ENCODE results near the gene CYP3A5.
"Not testable (repeated sequence)": the region's sequence is repeated elsewhere in the genome, so short reads cannot be mapped to it uniquely, and the experiment has no call there.

Gene CYP3A5

GRCh38 chr7:99685129-99685758 is 5.4 kb upstream of the CYP3A5 start:
- no peak for DNase-seq

GRCh38 chr7:99679032-99679399 is 780 bp downstream of the CYP3A5 start:
- DNase-seq: no peak

GRCh38 chr7:99677648-99678045 is 2.1 kb downstream of the CYP3A5 start:
- no peak for DNase-seq

GRCh38 chr7:99677013-99677647 is 2.7 kb downstream of the CYP3A5 start:
- DNase-seq: no peak

- no peak for DNase-seq
Observed at GRCh38 chr7:99674995-99675742, 4.6 kb downstream of the CYP3A5 start.

- no peak for DNase-seq
Observed at GRCh38 chr7:99672573-99672972, 7.2 kb downstream of the CYP3A5 start.

- no peak for DNase-seq
Observed at GRCh38 chr7:99669782-99670181, 10.0 kb downstream of the CYP3A5 start.

- no peak for DNase-seq
Observed at GRCh38 chr7:99668541-99668940, 11.3 kb downstream of the CYP3A5 start.

- no peak for DNase-seq
Observed at GRCh38 chr7:99667179-99667578, 12.6 kb downstream of the CYP3A5 start.

- DNase-seq: no peak
Observed at GRCh38 chr7:99666013-99666395, 13.8 kb downstream of the CYP3A5 start.

GRCh38 chr7:99665312-99666012 is 14.3 kb downstream of the CYP3A5 start:
- no peak for DNase-seq

- DNase-seq: not testable (repeated sequence)
Observed at GRCh38 chr7:99657879-99658278, 21.9 kb downstream of the CYP3A5 start.

GRCh38 chr7:99654626-99655025 is 25.2 kb downstream of the CYP3A5 start:
- not testable (repeated sequence) for DNase-seq

- no peak for DNase-seq
Observed at GRCh38 chr7:99653754-99654153, 26.0 kb downstream of the CYP3A5 start.

GRCh38 chr7:99653269-99653668 is 26.5 kb downstream of the CYP3A5 start:
- not testable (repeated sequence) for DNase-seq

- DNase-seq: no peak
Observed at GRCh38 chr7:99652671-99653070, 27.1 kb downstream of the CYP3A5 start.

- DNase-seq: no peak
Observed at GRCh38 chr7:99651290-99651689, 28.5 kb downstream of the CYP3A5 start.

GRCh38 chr7:99648843-99649242 is 31.0 kb downstream of the CYP3A5 start:
- DNase-seq: no peak

GRCh38 chr7:99645590-99645989 is 34.2 kb downstream of the CYP3A5 start:
- no peak for DNase-seq

GRCh38 chr7:99644431-99644830 is 35.4 kb downstream of the CYP3A5 start:
- no peak for DNase-seq

- no peak for DNase-seq
Observed at GRCh38 chr7:99643464-99643863, 36.3 kb downstream of the CYP3A5 start.

GRCh38 chr7:99642027-99642426 is 37.8 kb downstream of the CYP3A5 start:
- no peak for DNase-seq

- DNase-seq: no peak
Observed at GRCh38 chr7:99639267-99639666, 40.5 kb downstream of the CYP3A5 start.

- no peak for DNase-seq
Observed at GRCh38 chr7:99638731-99639130, 41.1 kb downstream of the CYP3A5 start.
